ENCODE measurements around the gene FSTL5.

The FSTL5 gene

DNA sequence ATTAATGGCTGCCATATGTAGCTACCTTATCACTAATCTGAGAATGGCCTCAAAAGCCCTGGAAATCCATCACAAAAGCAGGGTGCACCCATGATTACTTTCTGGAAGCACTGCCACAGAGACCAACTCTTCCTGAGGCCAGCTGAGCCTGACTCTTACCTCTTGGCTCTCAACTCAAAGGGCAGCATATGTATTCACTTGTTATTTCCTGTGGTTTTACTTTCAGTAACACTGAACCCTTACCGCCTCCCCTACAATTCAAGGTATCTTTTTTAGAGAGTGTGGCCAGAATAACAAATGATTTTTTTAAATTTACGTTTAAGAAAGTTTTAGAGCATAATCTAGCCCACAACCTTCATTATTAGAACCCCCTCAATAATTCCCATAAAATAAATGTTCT lies 434.9 kb downstream of the FSTL5 start:
- no peak for FAIRE-seq

DNA sequence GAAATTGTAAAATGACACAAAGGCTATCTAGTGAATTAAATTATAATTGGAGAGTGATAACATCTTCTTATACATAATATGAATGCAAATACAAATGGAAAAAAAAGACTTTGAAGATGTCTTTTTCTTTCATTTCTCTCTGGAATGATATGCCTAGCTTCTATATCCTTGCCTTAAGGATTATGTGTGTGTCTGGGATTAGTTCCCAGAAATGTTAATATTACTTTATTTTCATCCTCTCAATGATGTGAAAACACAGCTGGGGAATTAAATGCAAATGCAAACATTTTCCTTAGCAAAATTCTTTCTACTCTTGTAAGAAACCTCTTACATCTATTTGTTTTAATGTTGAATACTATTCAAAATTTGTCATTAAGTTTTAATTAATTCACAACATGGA lies 441.9 kb downstream of the FSTL5 start:
- no peak for DNase-seq (ENCODE audit: insufficient read length, low spot score)
- FAIRE-seq: no peak

More for the DNA sequence above, 434.9 kb downstream of the FSTL5 start:
- DNase-seq (ENCODE audit: insufficient read length, low spot score): no peak

DNA sequence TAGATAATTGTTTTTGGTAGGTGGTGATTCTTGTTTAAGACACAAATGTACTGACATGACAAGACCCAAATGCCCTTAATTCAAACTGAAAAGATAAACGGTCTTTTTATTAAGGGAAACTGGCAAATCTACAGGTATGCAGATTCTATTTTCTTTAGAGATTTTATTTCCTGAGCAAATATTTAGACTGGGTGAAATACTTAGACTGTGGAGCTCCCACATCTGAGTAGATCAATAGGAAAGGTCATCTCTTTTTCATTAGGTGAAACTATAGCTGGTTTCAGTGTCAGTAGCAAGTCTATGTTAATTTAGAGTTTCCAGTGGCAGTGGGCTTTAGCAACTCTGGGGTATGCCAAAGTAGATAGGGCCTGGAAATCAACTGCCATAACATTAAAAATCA lies 446.7 kb downstream of the FSTL5 start:
- no peak for DNase-seq (ENCODE audit: insufficient read length, low spot score)
- no peak for FAIRE-seq

DNA sequence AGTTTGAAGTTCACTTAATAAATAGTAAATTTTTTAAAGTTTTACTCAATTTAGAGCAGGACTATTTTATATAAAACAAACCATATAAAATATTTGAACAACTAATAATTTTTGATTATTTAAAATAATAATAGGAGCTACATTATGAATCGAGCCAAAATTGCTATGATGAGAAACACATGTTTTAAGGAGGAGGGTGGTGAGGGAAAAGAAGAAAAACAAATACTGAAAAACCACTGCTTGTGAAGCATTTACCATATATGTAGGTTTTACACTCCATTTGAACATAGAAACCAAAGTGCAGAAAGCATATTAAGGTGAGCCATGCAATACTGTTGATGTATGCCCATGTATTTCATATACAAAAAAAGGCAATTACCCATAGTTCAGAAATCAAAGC lies 448.9 kb downstream of the FSTL5 start:
- no peak for DNase-seq (ENCODE audit: insufficient read length, low spot score)
- no peak for FAIRE-seq

DNA sequence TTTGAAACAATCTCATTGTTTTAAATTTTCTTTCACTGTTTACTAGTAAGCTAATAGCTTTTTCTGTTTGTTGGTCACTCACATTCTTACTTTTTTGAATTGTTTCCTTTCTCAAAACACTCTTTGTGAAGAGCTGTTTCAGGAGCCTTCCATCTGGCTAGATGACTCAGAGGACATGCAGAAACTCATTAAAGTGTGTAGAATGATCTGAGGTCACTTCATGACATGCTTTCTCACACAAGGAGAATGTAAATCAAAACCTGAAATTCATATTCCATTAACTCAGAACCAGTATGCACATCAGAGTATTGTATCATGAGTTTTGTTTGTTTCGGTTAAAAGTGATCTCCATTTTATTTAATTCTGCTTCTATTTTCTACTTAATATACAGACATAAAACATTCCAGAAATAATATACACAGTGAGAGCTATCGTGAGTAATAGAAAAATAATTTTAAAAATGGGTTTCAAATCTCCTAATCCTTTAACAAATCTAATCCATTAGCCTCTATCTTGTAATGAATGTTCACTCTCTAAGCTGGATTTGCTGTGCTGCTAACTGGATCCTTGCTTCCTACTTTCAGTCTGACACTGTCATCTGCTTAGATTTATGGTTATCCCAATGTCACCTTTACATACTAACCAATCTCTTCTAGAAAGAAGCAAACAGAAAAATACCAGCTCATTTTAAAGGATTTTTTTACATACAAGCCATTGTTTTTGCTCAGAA lies 449.6 kb downstream of the FSTL5 start:
- DNase-seq (ENCODE audit: insufficient read length, low spot score) (peak; percentile 54), FAIRE-seq (no peak)

DNA sequence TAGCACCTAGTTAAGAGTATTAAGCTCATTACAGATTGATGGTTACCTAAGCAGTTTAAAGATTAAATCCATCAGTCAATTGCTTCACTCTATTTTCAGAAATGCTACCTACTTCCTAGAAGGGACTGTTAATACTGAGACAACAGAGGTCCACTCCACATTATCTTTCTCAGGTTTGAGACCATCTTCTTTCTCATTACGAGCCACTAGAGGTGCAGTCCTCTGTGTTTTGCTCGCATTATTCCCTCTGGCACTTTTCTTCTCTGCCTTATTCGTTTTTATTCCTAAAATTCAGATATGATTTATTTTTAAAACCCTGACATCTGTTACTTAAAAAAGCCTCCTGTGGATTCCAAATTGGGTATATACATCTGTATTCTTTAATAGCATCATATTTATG lies 459.1 kb downstream of the FSTL5 start:
- no peak for FAIRE-seq
- no peak for DNase-seq (ENCODE audit: insufficient read length, low spot score)

DNA sequence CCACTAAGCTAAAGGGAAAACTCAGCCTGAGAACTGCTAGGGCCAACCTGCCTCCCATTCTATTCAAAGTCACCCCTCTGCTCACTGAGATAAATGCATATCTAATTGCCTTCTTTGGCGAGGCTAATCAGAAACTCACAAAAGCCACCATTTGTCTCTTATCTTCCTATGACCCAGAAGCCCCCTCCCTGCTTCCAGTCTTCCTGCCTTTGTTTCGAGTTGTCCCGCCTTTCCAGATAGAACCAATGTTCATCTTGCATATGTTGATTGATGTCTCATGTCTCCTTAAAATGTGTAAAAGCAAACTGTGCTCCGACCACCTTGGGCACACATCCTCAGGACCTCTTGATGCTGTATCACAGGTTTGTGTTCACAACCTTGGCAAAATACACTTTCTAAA lies 459.8 kb downstream of the FSTL5 start:
- DNase-seq (ENCODE audit: insufficient read length, low spot score): no peak
- FAIRE-seq: no peak

DNA sequence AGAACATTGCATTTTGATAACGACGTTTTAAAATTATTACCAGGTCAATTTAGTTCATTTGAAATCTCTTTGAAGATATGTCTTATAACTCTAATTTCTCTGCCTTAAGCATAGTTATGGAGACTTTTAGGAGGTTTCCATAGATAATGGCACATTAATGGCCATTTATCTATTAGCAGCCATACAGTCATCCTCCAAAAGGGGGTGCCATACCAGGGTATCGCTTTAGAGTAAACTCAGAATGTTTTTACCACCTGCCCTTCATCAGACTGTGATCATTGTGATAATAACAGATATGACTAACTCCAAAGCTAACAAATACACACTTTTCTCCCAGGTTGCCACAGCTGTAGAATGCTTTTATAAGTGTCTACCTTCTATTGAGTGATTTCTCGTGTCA lies 461.5 kb downstream of the FSTL5 start:
- no peak for DNase-seq (ENCODE audit: insufficient read length, low spot score)
- no peak for FAIRE-seq

DNA sequence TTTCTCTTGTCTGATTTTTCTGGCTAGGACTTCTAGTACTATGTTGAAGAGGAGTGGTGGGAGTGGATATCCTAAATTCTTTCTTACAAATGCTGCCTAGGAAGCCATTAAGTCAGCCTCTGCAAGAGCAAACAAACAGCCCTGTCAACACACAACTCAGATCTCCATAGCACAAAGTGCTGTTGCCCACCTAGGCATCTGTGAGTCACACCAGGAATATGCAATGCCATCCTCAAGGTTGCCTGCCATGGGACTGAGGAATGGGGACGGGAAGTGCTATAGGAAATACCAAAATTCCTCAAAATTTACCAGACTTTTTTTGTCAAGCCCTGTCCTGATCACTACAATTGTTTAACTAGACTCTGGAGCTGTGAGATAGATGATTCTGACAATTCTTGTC lies 466.9 kb downstream of the FSTL5 start:
- DNase-seq (ENCODE audit: insufficient read length, low spot score): peak; percentile 5
- peak; percentile 13 for FAIRE-seq

DNA sequence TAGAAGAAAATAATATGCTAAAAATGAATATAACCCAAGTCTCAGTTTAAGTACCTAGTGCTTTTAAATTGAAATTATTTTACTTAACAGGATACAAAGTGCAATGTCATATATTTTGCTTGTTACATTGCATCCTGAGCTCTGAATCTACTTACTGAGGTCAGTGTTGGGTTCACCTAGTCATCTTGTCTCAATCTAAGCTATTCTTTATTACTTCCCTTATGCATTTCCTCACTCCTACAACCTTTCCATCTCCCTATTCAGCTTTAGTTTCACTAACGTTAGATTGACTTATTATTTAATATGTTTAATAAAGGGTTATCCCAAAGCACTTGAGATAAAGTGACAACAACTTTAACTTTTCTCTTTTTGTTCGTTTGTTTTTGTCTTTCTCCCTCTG lies 483.7 kb downstream of the FSTL5 start:
- FAIRE-seq (no peak), DNase-seq (ENCODE audit: insufficient read length, low spot score) (no peak)

DNA sequence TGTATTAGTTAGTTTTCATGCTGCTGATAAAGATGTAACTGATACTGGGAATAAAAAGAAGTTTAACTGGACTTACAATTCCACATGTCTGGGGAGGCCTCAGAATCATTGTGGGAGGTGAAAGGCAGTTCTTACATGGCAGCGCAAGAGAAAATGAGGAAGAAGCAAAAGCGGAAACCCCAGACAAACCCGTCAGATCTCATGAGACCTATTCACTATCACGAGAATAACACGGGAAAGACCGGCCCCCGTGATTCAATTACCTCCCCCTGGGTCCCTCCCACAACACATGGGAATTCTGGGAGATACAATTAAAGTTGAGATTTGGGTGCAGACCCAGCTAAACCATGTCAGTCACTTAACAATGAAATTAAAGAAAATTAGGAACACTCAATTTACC lies 499.1 kb downstream of the FSTL5 start:
- DNase-seq (ENCODE audit: insufficient read length, low spot score): no peak

DNA sequence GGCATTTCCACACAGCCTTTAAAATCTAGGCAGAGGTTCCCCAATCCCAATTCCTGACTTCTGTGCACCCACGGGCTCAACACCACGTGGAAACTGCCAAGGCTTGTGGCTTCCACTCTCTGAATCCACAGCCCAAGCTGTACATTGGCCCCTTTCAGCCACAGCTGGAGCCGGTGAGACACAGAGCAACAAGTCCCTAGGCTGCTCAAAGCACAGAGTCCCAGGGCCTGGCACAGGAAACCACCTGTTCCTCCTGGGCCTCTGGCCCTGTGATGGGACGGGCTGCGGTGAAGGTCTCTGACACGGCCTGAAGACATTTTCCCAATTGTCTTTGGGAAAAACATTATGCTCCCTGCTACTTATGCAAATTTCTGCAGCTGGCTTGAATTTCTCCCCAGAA lies 500.0 kb downstream of the FSTL5 start:
- FAIRE-seq: no peak
- no peak for DNase-seq (ENCODE audit: insufficient read length, low spot score)

More for the DNA sequence above, 499.1 kb downstream of the FSTL5 start:
- FAIRE-seq: no peak

DNA sequence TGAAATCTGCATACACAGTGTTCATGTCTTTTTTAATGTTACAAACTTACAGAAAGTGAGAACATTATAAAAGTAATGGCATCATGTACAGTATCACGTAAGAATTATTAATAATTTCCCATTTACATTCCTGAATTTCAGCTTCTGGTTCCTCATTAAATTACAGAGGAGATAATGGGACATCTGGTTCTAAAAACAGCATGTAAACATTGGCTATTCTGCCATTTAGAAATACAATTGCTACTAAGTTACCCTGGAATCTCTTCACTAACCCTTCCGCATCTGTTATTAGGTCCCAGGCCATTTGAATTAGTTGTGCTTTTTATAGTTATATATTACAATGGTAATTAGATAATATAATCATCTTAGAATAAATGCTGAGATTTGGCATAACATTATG lies 505.1 kb downstream of the FSTL5 start:
- DNase-seq (ENCODE audit: insufficient read length, low spot score) (no peak), FAIRE-seq (no peak)

DNA sequence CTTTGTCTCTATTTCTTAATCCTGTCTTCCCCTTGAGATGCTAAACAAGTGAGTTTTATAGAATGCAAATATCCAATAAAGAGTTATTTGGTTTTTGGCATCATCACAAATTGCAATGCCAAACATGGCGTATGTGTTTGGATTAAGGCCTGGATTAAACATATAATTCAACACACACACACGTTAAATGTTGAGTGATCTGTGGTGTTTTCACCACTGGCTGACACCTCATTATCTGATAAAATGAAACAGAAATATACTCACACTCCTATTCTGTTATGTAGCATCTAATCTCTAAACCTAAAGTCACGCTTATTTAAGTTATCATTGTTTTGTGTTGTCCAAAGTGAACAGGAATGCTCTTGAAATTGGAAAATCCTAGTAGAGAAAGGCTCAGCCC lies 506.2 kb downstream of the FSTL5 start:
- DNase-seq (ENCODE audit: insufficient read length, low spot score): no peak
- FAIRE-seq: no peak

DNA sequence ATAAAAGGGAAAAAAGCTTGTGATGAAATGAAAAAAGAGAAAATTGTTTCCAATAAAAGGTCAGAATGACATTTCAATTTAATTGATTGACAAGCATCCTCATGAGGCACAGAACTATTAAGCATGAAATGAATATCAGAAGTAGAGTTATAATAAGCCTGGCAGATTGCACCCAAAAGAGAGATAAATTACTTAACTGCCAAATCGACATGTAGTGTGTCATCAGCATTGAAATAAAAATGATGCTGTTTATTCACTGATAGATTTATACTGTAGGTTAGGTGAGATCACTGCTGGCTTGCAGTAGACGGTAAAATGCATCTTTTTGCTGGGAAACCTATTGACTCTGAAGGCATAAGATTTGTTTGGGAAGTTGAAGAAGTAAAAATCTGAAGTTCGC lies 507.2 kb downstream of the FSTL5 start:
- no peak for FAIRE-seq
- DNase-seq (ENCODE audit: insufficient read length, low spot score): no peak

DNA sequence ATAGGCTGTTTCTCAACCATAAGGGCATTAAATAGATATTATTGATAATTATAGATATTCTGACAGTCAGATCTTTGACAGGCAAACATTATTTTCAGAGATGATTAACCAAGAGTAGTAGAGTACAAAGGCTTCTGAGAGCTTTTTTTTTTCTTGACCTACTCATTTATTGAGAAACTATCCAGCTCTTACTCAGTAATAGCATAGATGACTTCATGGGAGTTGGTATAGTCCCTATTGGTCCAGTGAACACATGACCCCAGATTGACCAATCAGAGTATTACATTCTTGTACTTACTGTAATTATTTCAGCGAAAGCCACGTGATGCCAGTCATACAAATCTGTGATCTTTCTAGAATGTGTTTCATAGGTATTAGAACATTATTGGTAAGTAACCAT lies 508.7 kb downstream of the FSTL5 start:
- FAIRE-seq: no peak
- no peak for DNase-seq (ENCODE audit: insufficient read length, low spot score)

DNA sequence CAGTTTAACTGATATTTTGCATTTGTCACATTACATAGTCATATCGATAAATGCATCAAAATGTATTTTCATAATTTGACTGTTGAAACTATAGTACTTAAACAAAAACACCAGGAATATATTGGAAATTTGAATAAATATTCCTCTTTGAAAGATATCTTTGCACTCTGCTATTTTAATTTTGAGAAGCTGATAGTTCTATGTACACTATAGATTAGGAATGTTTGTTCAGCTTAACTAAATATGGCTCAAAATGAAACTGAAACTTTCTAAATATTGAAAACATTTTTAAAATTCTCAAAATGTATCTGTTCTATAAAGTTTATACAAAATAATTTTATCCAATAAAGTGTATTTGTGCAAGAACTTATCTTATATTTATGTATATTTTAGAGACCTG lies 510.1 kb downstream of the FSTL5 start:
- no peak for DNase-seq (ENCODE audit: insufficient read length, low spot score)
- FAIRE-seq: no peak

DNA sequence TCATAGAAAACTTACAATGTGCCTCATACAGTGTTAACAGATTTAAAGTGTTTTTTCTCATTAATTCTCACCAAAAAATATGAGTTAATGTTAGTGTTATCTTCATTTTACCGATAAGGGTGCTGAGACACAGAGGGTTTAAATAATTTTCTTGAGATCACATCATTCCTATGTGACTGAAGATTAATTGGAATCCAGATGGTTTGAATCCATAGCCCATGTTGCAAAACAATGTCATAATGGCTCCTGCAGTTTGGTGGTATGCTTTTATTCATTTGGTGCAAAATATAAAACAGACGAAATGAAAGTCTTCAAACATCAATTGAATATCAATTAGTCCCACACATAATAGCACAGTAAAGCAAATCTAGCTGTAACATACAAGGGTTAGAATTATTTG lies 512.2 kb downstream of the FSTL5 start:
- DNase-seq (ENCODE audit: insufficient read length, low spot score): no peak
- no peak for FAIRE-seq

DNA sequence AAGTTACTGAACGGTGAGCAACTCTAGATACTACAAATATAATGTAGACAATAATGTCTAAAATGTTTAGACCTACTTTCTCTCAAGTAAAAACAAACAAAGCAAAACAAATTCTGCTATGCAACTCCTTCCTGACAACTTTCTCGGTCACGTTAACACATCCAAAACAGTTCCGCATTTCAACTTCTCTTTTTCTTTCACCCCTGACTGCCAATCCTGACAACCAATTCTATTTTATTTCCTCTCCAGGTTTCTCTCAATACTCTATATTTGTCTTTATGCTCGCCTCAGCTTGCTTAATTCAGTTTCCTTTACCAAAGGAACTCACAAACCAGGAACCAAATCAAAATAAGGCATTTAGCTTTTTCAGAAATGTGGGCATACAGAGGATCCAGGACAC lies 513.0 kb downstream of the FSTL5 start:
- no peak for DNase-seq (ENCODE audit: insufficient read length, low spot score)
- FAIRE-seq: no peak

DNA sequence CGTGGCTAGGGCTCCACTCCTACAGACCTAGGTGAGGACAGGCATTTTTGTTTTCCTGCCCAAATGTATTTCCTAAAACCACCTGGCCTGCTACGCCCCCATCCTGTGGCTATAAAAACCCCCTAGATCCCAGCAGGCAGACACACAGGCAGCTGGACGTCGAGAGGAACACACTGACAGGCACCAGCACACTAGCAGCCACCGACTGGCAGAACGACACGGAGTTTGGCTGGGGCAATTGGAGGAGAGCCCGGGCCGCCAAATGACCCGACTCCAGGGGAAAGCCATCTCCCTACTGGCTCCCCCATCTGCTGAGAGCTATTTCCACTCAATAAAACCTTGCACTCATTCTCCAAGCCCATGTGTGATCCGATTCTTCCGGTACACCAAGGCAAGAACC lies 516.0 kb downstream of the FSTL5 start:
- DNase-seq (ENCODE audit: insufficient read length, low spot score): no peak
- no peak for FAIRE-seq

DNA sequence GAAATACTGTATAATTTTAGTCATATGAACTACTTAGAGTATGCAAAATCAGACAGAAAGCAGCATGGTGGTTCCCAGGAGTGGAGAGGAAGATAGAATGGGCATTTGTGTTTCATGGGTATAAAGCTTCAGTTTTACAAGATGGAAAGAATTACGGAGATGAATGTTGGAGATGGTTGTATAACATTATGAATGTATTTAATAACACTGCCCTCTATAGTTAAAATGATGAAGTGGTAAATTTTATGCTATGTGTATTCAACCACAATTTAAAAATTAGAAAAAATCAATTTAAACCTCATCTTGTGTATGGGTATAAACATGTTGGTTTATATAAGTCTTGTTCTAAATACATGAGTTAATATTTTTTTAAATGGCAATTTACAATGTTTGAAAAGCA lies 521.1 kb downstream of the FSTL5 start:
- FAIRE-seq (no peak), DNase-seq (ENCODE audit: insufficient read length, low spot score) (no peak)

DNA sequence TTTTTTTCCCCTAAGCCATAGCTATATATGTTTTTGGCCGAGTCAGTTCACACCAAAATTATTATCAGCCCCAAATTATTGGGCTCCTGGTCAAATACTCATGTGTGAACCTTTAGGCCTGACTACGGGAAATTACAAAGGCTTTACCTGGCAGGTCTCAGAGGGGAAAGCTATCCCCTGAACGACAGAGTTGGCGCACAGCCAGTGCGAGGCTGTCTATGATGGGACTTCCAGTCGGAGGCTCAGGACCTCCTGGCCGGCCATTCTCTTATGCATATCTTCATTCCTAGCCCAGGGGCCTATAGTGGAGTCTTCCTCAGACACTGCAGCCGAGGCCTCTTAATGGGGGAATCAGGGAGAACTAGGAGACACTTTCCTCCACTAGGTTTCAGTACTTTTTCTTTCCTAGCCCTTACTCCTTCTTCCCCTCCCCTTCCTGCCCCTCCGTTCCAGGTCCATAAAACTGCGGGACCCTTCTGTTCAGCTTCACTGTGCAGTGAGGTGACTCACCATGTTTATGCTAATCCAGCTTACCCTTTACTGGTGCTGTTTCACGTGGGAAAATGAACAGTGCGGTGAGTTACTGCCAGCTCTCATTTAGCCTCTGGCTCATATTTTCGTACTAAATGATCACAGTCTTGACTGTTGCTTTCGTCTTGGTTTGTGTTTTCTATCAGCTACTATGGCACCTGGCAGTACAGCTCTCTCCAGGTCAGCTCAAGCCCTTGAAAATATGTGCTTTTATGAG lies 533.9 kb downstream of the FSTL5 start:
- FAIRE-seq: no peak
- DNase-seq (ENCODE audit: insufficient read length, low spot score): peak; percentile 25

Data from HTR-8/SVneo (cell line).